Glomerular visceral epithelial cell (primary cell): Measurements from ENCODE around the gene BLOC1S1.

Source experiments
- DNase-seq: peaks from one replicate; pipeline ENCODE4 v3.0.0-alpha.2; 2016; ENCODE audit errors: extremely low spot score

BLOC1S1 gene

DNA sequence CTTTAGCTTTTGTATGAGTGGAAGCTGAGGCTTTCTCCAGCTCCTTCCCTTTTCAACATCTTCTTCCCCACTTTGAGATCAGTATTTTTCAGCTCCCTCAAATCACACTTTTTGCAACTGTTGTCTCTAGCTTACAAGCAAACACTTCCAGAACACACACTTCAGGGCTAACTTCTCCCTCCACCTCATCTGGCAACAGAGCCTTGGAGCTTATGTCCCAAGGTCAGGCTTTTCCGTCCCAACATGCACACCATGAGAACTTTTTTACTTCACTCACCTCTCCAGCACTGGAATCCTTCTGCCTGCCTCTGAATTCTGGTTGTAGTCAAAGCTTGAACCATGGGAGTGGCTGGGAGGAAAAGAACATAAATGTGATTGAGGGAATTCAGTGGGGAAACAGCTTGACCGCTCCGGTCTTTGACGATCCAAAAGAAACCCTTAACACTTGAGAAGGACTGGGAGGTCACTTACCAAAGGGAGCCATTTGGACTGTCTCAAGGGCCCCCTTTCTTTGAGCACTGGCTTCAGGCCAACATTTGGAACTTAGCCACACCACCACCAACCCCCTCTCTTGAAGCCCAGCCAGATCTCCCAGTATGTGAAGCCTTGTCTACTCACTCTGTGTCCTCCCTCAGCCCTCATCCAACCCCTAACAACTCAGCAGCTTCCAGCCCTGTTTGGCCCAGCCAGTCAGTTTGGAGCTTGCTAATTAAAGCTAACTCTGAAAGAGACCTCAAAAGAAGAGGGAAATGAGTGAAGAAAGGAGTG is 3.9 kb upstream of the BLOC1S1 start:
- no peak for DNase-seq

DNA sequence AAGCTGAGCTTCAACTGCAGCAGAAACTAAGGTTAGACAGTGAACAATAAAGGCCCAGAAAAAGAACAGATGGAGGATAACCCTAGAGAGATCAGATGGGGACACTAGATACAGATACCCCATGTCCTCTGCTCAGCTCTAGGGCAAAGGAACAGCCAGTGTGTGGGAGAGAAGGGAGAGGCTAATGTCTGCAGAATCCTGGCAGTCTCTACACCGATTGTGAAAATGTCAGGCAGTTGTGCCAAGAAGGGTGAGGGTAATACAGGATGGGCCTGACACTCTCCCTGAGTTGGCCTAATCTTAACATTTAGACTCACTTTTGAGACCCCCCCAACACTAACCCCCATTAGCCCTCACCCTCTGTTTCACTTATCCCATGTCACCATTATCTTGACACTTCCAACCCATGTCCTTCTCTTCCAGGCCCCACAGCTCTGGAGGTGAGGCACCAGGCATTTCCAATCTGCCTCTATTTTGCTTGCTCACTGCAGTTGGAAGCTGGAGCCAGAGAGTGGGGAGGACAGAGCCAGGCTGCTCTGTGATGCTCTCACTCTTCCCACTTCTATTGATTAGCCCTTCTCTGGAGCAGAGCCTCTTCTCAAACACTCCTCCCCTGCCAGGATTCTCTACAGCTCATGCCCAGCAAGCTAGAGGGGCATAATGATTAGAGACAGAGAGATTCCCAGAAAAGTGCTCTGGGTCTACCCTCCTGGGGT is 3.0 kb upstream of the BLOC1S1 start:
- no peak for DNase-seq

DNA sequence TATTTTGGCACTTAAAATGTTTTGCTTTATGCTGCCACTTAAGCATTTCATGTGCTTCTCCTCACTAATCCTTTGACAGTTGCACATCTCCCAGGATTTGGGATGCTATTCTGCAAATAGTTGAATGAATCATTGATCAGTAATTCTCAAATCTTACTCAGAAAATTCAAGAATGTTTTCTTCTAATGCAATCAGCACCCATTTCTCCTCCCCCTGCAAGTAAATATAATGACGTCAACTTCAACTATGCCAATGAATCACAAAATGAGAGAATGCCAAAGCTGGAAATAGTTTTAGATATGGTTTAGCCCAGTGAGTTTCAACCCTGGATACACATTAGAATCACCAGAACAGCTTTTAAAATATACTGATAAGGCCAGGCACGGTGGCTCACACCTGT is 2.1 kb upstream of the BLOC1S1 start:
- DNase-seq: no peak

DNA sequence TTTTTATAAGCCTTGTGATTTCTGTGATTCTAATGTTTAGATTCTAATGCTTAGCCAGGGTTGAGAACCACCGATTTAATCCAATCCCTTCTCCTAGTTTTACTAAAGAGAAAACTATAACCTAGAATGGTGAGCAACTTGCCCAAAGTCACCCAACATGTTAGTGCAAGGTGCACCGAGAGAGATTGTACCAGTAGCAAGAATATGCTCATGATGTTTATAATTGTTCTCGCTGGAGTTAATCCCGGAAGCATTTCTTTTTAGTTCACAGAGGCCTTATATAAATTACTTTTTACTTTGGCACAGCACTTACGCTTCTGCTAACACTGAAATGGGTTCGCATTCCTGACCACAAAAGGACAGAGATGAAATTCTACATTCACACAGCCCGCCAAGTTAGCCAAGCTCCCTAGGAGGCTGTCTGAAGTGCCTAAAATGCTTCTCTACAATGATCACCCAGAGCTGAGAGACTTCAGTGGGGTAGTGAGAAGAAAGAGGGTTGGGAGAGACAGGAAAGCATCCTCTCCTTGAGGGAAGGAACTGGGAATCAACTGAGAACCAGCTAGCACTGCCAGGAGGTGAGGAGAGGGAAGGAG is 579 bp upstream of the BLOC1S1 start:
- DNase-seq: no peak

DNA sequence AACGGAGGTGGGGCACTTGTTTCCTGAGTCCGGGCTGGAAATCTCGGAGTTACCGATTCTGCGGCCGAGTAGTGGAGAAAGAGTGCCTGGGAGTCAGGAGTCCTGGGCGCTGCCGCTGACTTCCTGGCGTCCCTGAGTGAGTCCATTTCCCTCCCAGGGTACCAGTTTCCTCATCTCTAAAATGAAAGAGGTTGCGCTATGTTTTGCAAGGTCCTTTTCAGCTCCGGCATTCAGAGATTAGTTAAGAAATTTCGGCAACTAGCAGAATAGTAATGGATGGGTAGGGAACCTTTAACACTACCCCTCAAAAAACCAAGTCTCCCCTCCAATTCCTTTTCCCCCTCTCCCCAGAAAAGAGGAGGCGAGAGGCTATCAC is 724 bp downstream of the BLOC1S1 start:
- no peak for DNase-seq

DNA sequence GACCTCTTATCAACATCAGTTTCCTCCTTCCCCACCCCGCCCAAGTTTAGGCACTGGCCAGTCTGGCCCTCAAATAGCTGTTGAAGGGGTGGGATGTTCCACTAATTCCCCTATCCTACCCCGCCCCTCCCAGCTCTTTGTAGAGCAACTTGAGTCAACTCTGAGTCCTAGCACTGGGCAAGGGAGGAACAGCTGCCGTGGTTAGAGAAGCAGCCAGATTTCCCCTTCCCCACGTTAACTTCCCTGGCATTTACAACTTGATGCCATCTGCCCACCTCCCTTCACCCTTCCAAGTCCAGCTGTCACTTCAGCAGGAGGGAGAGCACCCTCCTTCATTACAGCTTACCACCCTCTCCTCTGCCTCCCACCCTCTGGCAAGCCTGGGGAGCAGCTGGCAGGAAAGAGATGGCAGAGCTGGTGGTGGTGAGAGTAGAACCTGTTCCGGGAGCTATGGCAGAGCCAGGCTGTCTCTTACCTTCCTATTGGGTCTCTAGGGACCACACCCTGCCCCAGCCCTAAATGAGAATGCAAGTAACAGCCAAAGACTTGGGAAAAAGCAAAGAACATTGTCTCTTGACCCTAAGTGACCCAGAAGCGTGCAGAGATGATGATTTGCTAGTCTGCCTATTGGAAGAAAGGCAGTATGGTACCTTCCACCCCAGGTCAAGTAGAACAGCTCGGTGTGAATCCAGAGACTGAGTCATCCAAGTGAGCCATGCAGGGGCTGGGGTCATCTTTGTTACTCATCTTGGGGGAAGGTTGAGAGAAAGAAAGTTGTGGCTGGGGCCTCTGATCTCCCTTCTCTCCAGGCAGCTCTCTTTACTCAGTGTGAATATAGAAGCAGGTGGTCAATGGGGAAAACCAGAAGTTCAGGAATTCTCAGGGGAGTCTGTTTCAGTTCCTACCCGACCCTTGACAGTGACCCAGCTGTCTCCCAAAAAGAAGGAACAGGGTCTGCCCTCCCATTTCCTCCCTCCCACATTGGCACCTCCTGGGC is 1.5 kb downstream of the BLOC1S1 start:
- DNase-seq: peak; percentile 66

DNA sequence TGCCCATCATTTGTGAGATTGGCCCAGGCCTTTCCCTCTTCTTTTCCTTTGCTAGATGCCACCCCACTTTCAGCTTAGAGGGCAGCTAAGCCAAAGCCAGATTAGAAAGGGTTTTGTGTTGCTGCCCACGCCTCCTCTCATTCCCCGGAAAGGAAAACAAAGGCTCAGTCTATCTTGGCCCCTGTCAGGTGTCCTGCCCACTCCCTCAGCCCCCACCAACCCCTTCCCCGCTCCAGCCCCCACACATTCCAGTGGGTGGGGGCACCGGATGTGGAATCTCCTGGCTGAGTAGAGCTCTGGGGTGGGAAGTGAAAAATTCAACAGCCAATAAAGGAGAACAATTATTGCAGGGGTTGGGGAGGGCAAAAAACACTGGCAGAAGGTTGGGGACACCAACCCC is 2.2 kb downstream of the BLOC1S1 start:
- peak; percentile 48 for DNase-seq

DNA sequence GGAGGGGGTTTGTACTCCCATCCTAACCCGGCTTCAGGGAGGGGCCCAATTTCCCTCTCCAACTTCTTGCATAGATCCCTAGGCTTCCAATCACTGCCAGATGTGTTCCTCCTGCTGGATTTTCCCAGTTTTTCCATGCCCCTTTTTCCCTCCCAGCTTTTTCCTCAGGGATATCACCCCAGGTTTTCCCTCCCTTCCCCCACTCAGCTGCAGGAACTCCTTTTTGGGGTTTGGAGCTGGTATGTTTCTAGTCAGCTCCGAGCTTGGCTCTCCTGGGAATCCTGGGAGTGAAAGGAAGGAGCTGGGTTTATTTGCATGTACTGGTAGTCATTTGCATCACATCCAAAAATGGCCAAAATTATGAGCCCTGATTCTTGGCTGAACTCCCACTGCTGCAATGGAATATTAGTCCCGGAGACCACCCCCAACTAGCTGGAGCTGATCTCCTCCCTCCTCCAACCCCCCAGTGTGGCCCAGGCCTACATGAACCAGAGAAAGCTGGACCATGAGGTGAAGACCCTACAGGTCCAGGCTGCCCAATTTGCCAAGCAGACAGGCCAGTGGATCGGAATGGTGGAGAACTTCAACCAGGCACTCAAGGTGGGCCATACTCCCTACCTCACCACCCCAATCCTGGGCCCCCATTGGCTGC is 2.9 kb downstream of the BLOC1S1 start:
- no peak for DNase-seq

DNA sequence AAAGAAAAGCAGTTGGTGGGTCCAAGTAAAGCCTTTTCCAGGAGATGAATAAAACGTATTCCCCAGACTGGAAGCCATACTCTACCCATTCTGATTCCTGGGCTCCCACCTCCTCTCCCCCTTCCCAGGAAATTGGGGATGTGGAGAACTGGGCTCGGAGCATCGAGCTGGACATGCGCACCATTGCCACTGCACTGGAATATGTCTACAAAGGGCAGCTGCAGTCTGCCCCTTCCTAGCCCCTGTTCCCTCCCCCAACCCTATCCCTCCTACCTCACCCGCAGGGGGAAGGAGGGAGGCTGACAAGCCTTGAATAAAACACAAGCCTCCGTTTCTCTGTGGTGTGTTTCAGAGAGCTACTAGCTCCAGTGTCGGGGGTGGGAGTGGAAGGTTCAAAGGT is 3.5 kb downstream of the BLOC1S1 start:
- no peak for DNase-seq

DNA sequence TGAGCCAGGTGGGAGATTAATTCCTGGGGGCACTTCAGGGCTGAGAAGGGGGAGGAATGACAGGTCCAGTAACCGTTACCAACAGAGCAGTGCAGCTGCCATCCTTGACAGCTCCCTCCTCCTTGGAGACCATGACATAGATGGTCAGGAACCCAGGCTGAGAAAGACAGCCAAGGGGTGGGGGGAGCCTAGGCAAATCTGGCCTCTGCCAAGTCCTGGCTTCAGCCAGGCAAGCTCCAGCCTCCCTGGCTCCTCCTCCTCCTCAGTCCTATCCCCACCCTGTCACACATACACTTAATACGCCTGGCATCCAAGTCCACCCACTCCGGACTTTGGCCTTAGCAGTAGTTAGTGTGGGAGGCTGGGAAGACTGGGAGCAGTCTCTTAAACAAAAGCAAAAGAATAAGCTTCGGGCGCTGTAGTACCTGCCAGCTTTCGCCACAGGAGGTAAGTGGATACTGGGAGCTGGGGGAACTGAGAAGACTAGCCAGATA is 4.3 kb downstream of the BLOC1S1 start, which contains the start of gene RDH5:
RDH5 (plus strand) TSS at position 323 of the 494 bp plus-strand sequence. CDS start 792 bp downstream, outside the sequence.
- DNase-seq: peak; percentile 63

DNA sequence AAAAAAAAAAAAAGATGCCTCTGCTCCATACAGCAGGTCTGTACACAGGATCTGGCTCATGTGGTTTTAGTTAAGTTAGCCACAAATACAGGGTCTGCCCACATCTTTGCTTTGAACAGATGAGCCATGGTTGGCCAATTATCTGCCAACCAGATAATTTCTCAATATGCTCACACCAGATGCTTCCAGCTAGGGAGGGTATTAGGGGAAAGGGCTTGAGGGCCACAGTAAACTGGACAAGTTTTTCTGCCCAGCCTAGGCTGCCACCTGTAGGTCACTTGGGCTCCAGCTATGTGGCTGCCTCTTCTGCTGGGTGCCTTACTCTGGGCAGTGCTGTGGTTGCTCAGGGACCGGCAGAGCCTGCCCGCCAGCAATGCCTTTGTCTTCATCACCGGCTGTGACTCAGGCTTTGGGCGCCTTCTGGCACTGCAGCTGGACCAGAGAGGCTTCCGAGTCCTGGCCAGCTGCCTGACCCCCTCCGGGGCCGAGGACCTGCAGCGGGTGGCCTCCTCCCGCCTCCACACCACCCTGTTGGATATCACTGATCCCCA is 5.1 kb downstream of the BLOC1S1 start:
- DNase-seq: peak; percentile 97

DNA sequence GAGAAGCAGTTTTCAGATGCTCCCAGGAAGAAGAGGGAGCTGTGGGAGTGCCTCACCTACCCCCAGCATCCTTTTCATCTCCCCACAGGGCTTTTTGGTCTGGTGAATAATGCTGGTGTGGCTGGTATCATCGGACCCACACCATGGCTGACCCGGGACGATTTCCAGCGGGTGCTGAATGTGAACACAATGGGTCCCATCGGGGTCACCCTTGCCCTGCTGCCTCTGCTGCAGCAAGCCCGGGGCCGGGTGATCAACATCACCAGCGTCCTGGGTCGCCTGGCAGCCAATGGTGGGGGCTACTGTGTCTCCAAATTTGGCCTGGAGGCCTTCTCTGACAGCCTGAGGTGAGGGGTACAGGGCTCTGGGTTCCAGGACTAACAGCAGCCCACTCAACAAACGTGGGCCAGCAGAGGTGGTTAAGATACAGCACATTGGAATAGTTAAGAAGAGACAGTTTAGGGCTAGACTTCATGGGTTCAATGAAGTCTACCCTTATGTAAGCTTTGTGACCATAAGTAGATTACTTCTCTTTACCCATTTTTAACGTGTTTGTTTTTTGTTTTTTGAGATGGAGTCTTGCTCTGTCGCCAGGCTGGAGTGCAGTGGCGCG is 5.9 kb downstream of the BLOC1S1 start:
- DNase-seq: no peak

DNA sequence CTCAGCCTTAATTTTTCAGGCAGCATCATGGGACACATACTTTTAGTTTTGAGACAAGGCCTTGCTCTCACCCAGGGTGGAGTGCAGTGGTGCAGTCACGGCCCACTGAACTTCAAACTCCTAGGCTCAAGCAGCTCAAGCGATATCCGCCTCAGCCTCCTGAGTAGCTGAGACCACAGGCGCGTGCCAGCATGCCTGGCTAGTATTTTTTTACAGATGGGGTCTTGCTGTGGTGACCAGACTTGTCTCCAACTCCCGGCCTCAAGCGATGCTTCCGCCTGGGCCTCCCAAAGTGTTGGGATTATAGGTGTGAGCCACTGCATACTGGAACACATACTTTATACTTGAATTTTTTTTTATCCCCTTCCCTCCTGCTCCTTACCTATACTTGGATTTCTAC is 7.1 kb downstream of the BLOC1S1 start:
- peak; percentile 81 for DNase-seq

DNA sequence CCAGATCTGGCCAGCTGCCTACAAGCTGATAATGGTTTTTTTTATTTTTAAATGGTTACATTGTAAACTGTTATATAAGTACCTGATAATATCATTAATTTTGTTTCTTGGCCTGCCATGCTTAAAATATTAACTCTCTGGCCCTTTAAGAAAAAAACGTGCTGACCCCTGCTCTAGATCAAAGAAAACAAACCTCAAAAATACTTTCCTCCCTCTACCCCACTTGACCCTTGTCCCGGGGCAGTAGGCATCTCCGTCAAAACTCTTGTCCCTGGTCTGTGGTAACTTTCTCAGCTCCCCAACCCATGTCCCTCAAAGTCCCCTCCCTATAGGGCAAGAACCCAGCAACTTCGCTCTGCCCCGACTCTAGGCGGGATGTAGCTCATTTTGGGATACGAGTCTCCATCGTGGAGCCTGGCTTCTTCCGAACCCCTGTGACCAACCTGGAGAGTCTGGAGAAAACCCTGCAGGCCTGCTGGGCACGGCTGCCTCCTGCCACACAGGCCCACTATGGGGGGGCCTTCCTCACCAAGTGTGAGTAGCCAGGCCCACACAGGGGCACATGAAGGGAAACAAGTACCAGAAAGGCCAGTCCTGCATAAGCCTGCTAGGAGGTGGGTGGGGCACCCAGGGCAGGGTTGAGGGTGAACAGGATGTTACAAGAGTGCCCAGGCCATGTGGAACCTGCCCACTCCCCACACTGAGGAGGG is 7.8 kb downstream of the BLOC1S1 start:
- no peak for DNase-seq

DNA sequence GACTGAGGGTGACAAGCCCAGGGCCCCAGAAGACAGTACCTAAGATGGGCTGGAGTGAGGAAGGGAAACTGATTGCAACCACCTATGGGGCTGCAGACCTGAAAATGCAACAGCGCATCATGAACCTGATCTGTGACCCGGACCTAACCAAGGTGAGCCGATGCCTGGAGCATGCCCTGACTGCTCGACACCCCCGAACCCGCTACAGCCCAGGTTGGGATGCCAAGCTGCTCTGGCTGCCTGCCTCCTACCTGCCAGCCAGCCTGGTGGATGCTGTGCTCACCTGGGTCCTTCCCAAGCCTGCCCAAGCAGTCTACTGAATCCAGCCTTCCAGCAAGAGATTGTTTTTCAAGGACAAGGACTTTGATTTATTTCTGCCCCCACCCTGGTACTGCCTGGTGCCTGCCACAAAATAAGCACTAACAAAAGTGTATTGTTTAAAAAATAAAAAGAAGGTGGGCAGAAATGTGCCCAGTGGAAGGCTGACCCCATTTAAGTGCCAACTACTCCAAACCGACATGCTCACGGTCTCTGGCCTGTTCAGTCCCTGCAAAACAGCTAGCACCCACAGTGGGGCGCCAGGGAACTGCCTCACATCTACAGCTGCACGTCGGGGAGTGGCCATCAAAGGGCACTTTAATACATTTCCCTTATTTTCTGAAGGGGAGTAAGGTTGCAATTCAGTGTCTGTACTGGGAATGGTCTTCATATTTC is 8.5 kb downstream of the BLOC1S1 start:
- DNase-seq: peak; percentile 61

DNA sequence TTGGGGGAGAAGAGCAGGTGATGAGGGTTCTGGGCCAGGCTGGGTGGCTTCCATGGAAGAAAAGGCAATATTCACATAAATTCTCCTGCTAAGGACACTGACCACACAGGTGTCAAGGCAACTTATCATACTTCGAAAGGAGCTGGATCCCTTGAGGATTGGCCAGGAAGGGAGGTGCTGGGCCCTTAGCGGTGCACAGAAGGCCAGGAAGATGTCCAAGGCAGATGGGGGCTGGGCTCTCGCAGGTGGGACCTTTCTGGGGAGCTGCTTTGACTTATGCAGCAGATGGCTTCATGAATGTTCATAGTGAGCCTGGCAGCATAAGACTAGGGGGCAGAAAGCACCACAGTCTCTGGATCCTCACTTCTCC is 9.1 kb downstream of the BLOC1S1 start:
- DNase-seq: no peak

DNA sequence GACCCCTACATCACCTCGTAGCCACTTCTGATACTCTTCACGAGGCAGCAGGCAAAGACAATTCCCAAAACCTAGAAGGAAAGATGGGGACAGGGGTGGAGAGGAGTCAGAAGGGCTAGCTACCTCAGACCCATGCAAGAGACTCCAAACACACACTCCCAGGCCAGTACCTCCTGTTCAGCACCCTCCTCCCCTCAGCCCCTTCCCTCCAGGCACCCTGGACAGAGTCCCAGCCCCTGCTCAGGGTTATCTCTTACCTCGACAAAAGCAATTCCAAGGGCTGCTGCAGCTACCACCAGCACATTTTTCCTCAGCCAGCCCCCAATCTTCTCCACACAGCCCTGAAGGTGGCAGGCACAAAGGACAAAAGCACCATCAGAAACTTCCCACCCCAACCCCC is 9.7 kb downstream of the BLOC1S1 start:
- no peak for DNase-seq

DNA sequence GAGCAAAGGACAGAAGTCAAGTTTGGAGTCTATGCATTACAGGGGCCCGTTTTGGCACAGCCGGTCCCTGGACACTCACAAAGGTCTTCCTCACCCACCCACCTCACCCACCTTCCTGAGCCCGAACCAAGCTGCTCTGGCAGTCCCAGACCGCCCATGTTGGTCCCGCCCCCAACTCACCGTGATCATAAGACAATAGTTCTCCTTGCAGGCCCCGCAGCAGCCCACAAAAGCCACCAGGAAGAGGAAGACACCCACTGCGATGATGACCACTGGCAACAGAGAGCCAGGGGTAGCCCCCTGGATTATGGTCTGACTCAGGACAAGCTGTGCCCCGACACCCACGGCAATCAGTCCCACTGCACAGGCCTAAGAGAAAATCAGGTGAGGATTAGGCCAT is 11.1 kb downstream of the BLOC1S1 start:
- DNase-seq: no peak

DNA sequence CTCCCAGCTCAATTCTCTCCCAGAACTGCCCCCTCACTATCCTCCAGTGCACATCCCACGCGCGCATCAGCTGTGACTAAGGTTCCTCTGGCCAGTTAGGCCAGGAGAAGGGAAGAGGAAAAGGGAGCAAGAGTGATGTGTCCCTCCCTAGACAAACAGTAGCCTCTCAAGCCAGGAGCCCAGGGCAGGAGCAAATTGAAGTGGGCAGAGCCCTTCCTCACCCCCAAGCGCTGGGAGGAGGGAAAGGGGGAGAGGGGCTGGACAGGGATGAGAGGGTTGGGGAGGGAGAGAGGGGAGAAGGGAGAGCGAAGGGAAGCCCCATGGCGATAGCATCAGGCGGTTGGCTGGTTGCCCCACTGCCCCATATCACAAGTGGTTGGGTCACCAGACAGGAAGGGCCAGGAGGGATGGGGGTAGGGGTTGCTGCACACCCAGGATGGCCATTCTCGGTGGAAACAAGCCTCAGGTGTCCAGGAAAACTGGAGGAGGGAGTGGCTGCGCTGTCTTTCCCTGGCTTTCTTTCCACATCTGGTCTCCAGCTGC is 11.9 kb downstream of the BLOC1S1 start:
- DNase-seq: no peak
